ENCODE data around the gene DUOXA1. TPM values are rescaled to one million over a fixed set of nuclear protein-coding genes. Genes with fewer than 3 reads are reported as not detected.
A peak's percentile ranks its signal among the peaks of the same experiment; 100 is the strongest.

DUOXA1 gene
- total RNA-seq, 1 donor from 2014 or later = not detected

GRCh38 chr15:45166834-45167630 lies 37.4 kb upstream of the DUOXA1 start:
- Mint-ChIP-seq H3K27ac (no peak overlapping the region), H3K4me1 (peaks cover 12% of the 10 kb centered on the region), H3K9me3 (no peaks in the 10 kb centered on the region), H3K36me3 (peaks cover 10% of the 10 kb centered on the region), H3K27me3 (ENCODE audit: insufficient read depth, low read depth) (peaks cover 7% of the 10 kb centered on the region), H3K4me3 (peak overlapping the region; percentile 66)
- peaks cover 14% of the 10 kb centered on the region for H3K4me1 ChIP-seq
- H3K4me3 ChIP-seq = peak overlapping the region; percentile 55
- H3K9ac ChIP-seq = peak overlapping the region; percentile 79
- TF ChIP-seq EZH2 (IDR thresholded peaks at IDR 0.05) = peak; percentile 26
- no peak for TF ChIP-seq EZH2phosphoT487 (IDR thresholded peaks at IDR 0.05)
- TF ChIP-seq CTCF (IDR thresholded peaks at IDR 0.05) = peak; percentile 69
- peak overlapping the region; percentile 94 for H3K27ac ChIP-seq
- H4K20me1 ChIP-seq (ENCODE audit: low read depth) = peaks cover 37% of the 10 kb centered on the region
- H3K79me2 ChIP-seq (ENCODE audit: low read depth) = no peaks in the 10 kb centered on the region
- no peaks in the 10 kb centered on the region for H3K27me3 ChIP-seq
- peak overlapping the region; percentile 83 for H3K4me2 ChIP-seq
- H3K9me3 ChIP-seq (ENCODE audit: low read depth) = no peaks in the 10 kb centered on the region
- H3F3A ChIP-seq (ENCODE audit: low read depth) = peaks cover 29% of the 10 kb centered on the region
- DNase-seq (ENCODE audit: low spot score) = peak; percentile 94
- no peaks in the 10 kb centered on the region for H3K36me3 ChIP-seq
- peak overlapping the region; percentile 61 for H2AFZ ChIP-seq (replicated peaks)

GRCh38 chr15:45165536-45165935 lies 35.9 kb upstream of the DUOXA1 start:
- Histone ChIP-seq H3K9me3 (ENCODE audit: low read depth) (no peaks in the 10 kb centered on the region), H3K4me3 (no peak overlapping the region), H4K20me1 (ENCODE audit: low read depth) (peaks cover 27% of the 10 kb centered on the region), H2AFZ (replicated peaks) (no peak overlapping the region), H3K4me2 (no peak overlapping the region), H3K4me1 (peaks cover 14% of the 10 kb centered on the region), H3K9ac (no peak overlapping the region), H3F3A (ENCODE audit: low read depth) (peaks cover 29% of the 10 kb centered on the region), H3K79me2 (ENCODE audit: low read depth) (no peaks in the 10 kb centered on the region), H3K27ac (no peak overlapping the region), H3K36me3 (no peaks in the 10 kb centered on the region), H3K27me3 (no peaks in the 10 kb centered on the region)
- Mint-ChIP-seq H3K4me1 (peaks cover 14% of the 10 kb centered on the region), H3K27me3 (ENCODE audit: insufficient read depth, low read depth) (peaks cover 10% of the 10 kb centered on the region), H3K4me3 (peak overlapping the region; percentile 24), H3K27ac (no peak overlapping the region), H3K9me3 (no peaks in the 10 kb centered on the region), H3K36me3 (peaks cover 6% of the 10 kb centered on the region)
- no peak for DNase-seq (ENCODE audit: low spot score)
- TF ChIP-seq EZH2 (IDR thresholded peaks at IDR 0.05) (no peak), EZH2phosphoT487 (IDR thresholded peaks at IDR 0.05) (no peak), CTCF (IDR thresholded peaks at IDR 0.05) (no peak)

GRCh38 chr15:45164914-45165313 lies 35.2 kb upstream of the DUOXA1 start:
- Histone ChIP-seq H3F3A (ENCODE audit: low read depth) (peaks cover 29% of the 10 kb centered on the region), H3K4me1 (peaks cover 12% of the 10 kb centered on the region), H2AFZ (replicated peaks) (no peak overlapping the region), H3K4me2 (no peak overlapping the region), H4K20me1 (ENCODE audit: low read depth) (peaks cover 24% of the 10 kb centered on the region), H3K79me2 (ENCODE audit: low read depth) (no peaks in the 10 kb centered on the region), H3K27ac (no peak overlapping the region), H3K36me3 (no peaks in the 10 kb centered on the region), H3K27me3 (no peaks in the 10 kb centered on the region), H3K9me3 (ENCODE audit: low read depth) (no peaks in the 10 kb centered on the region), H3K9ac (no peak overlapping the region), H3K4me3 (no peak overlapping the region)
- TF ChIP-seq EZH2phosphoT487 (IDR thresholded peaks at IDR 0.05) = no peak
- peaks cover 3% of the 10 kb centered on the region for H3K36me3 Mint-ChIP-seq
- H3K4me3 Mint-ChIP-seq = peak overlapping the region; percentile 52
- peaks cover 14% of the 10 kb centered on the region for H3K4me1 Mint-ChIP-seq
- no peak overlapping the region for H3K27ac Mint-ChIP-seq
- no peaks in the 10 kb centered on the region for H3K9me3 Mint-ChIP-seq
- no peak for DNase-seq (ENCODE audit: low spot score)
- peaks cover 10% of the 10 kb centered on the region for H3K27me3 Mint-ChIP-seq (ENCODE audit: insufficient read depth, low read depth)

GRCh38 chr15:45163508-45163856 lies 33.8 kb upstream of the DUOXA1 start:
- H3K27me3 Mint-ChIP-seq (ENCODE audit: insufficient read depth, low read depth) = peaks cover 12% of the 10 kb centered on the region
- Histone ChIP-seq H3K4me2 (no peak overlapping the region), H4K20me1 (ENCODE audit: low read depth) (peaks cover 10% of the 10 kb centered on the region), H3K4me3 (no peak overlapping the region), H3K27me3 (no peaks in the 10 kb centered on the region), H3F3A (ENCODE audit: low read depth) (peaks cover 29% of the 10 kb centered on the region), H2AFZ (replicated peaks) (no peak overlapping the region), H3K9me3 (ENCODE audit: low read depth) (no peaks in the 10 kb centered on the region), H3K9ac (no peak overlapping the region), H3K36me3 (no peaks in the 10 kb centered on the region), H3K79me2 (ENCODE audit: low read depth) (no peaks in the 10 kb centered on the region), H3K4me1 (peaks cover 7% of the 10 kb centered on the region), H3K27ac (no peak overlapping the region)
- no peak overlapping the region for H3K27ac Mint-ChIP-seq
- TF ChIP-seq EZH2phosphoT487 (IDR thresholded peaks at IDR 0.05) (no peak), EZH2 (IDR thresholded peaks at IDR 0.05) (no peak), CTCF (IDR thresholded peaks at IDR 0.05) (no peak)
- no peak for DNase-seq (ENCODE audit: low spot score)
- H3K4me3 Mint-ChIP-seq = no peak overlapping the region
- peaks cover 15% of the 10 kb centered on the region for H3K4me1 Mint-ChIP-seq
- H3K9me3 Mint-ChIP-seq = no peaks in the 10 kb centered on the region
- peaks cover 3% of the 10 kb centered on the region for H3K36me3 Mint-ChIP-seq
